IPS-18a (cell line): Measurements from ENCODE around the gene ARV1.
"Not testable (repeated sequence)": the region's sequence is repeated elsewhere in the genome, so short reads cannot be mapped to it uniquely, and the experiment has no call there.

ENCODE experiments used
- H3K27ac ChIP-seq: one replicate; pipeline ENCODE4 v1.5.1; 2013; ENCODE audit warnings: low read length
- H3K27me3 ChIP-seq: one replicate; pipeline ENCODE4 v1.6.1; 2013; ENCODE audit warnings: mild to moderate bottlenecking, low read length; ENCODE audit not compliant: control insufficient read depth, insufficient read depth
- H3K36me3 ChIP-seq: one replicate; pipeline ENCODE4 v1.6.1; 2013; ENCODE audit warnings: low read depth, low read length; ENCODE audit not compliant: control insufficient read depth
- H3K4me1 ChIP-seq: one replicate; pipeline ENCODE4 v1.6.1; 2013; ENCODE audit warnings: low read depth, low read length; ENCODE audit not compliant: control insufficient read depth
- H3K4me3 ChIP-seq: one replicate; pipeline ENCODE4 v1.5.1; 2013; ENCODE audit warnings: low read length
- H3K9ac ChIP-seq: one replicate; pipeline ENCODE4 v1.6.1; 2013; ENCODE audit warnings: mild to moderate bottlenecking, low read length, moderate library complexity
- H3K9me3 ChIP-seq: one replicate; pipeline ENCODE4 v1.6.1; 2013; ENCODE audit warnings: low read depth, low read length; ENCODE audit not compliant: control insufficient read depth

ARV1 gene

DNA sequence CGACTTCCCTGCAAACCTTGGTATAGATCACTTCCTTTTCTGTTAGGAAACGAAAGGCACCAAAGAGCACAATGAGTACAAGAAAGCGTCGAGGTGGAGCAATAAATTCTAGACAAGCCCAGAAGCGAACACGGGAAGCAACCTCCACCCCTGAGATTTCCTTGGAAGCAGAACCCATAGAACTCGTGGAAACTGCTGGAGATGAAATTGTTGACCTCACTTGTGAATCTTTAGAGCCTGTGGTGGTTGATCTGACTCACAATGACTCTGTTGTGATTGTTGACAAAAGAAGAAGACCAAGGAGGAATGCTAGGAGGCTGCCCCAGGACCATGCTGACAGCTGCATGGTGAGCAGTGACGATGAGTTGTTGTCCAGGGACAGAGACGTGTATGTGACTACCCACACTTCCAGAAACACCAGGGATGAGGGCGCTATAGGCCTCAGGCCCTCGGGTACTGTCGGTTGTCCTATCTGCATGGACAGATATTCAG, 42.7 kb downstream of the ARV1 start:
- H3K9ac ChIP-seq: no peak overlapping the region
- H3K36me3 ChIP-seq: no peaks in the 10 kb centered on the region
- no peaks in the 10 kb centered on the region for H3K9me3 ChIP-seq
- peaks cover 8% of the 10 kb centered on the region for H3K4me1 ChIP-seq
- peaks cover 5% of the 10 kb centered on the region for H3K27me3 ChIP-seq
- no peak overlapping the region for H3K4me3 ChIP-seq
- H3K27ac ChIP-seq: no peak overlapping the region

DNA sequence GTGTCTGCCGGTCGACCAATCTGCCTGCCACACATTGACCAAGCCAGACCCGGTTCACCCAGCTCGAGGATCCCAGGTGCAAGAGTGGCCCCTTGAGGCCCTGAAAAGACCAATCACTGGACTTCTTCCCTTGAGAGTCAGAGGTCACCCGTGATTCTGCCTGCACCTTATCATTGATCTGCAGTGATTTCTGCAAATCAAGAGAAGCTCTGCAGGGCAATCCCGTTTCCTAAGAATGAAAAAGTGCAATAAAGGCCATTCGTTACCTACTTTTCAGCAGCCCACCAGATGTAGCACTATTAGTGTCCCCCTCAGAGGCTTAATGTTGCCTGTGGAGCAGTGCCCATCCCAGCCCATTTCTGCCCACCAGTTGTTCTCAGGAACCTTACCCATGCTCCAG, 43.6 kb downstream of the ARV1 start:
- H3K9ac ChIP-seq, H3K36me3 ChIP-seq, H3K4me3 ChIP-seq, H3K27me3 ChIP-seq, H3K9me3 ChIP-seq, H3K4me1 ChIP-seq, H3K27ac ChIP-seq: not testable (repeated sequence)

DNA sequence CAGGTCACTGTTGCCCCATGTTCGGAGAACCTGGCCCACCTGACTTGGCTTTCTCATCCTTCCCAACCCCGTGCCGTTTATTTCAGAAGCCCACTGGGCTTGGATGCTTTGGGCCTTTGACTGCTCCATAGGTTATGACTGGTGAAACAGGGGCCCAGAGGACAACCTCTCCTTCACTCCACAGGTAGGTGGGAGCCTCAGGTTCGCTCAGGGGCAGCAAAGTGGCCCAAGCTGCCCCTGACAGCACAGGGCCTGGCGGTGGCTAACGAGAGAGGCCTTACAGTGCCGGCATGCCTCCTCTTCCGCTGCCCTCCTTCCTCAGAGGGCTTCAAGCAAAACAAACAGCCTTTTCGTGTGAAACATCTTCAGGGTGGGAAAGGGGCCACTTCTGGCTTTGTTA, 44.3 kb downstream of the ARV1 start:
- no peak overlapping the region for H3K9ac ChIP-seq
- H3K27ac ChIP-seq: no peak overlapping the region
- H3K4me1 ChIP-seq: peaks cover 9% of the 10 kb centered on the region
- H3K9me3 ChIP-seq: no peaks in the 10 kb centered on the region
- peaks cover 5% of the 10 kb centered on the region for H3K27me3 ChIP-seq
- no peaks in the 10 kb centered on the region for H3K36me3 ChIP-seq
- H3K4me3 ChIP-seq: no peak overlapping the region

DNA sequence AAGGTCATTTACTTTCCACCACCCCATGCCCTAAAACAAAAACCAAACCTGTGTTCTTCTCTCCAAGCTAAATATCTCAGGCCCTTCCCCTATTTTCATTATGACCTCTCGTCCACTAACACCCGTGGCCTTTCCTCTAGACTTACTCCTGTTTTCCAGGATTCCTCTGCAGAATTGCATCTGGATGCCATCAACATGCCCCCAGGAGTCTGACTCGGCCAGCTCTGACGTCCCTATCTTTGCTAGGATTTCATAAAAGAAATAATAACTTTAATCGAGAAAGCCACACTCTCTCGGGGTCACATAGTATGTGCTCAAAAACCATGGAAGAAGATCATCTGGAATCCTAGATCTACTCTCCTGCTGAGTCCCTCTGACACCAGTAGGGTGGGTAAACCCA, 47.7 kb downstream of the ARV1 start:
- Histone ChIP-seq H3K36me3 (no peaks in the 10 kb centered on the region), H3K9me3 (no peaks in the 10 kb centered on the region), H3K27me3 (no peaks in the 10 kb centered on the region), H3K27ac (no peak overlapping the region), H3K4me1 (peaks cover 9% of the 10 kb centered on the region), H3K4me3 (no peak overlapping the region), H3K9ac (no peak overlapping the region)

DNA sequence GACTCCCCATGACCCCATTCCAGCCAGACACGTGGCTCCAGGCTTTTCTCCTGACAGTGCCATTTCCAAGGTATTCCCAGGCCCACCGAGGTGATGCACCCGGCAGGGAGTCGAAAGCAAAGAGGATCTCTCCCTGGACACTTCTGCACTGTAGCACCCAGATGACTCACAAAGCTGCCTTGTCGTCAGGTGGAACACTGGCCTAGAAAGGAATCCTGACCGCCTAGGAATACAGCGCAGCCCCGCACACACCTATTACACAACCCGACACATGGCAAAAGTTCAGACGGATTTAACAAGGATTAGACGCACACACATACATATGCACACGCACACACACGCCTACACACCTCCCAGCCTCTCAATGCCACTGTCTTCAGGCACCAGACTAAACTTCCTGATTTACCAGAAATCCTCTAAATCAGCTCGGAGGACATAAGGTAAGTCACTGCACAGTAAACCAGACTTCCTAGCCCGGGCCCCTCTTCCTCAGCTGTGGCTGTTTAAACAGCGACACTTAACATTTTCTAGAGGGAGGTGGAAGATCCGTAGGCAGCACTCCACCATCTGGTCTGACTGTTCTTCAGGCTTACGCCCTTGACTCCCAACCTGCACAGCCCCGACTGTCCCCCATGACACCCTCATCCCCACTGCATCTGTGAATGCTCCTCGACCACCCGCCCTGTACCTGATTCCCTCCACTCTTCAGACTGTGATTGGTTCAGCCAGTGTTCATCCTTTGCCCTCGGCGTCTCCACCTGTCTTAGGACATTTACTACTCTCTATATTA, 48.4 kb downstream of the ARV1 start:
- Histone ChIP-seq H3K9me3 (no peaks in the 10 kb centered on the region), H3K4me3 (no peak overlapping the region), H3K4me1 (peaks cover 9% of the 10 kb centered on the region), H3K27me3 (no peaks in the 10 kb centered on the region), H3K9ac (no peak overlapping the region), H3K36me3 (no peaks in the 10 kb centered on the region), H3K27ac (no peak overlapping the region)

DNA sequence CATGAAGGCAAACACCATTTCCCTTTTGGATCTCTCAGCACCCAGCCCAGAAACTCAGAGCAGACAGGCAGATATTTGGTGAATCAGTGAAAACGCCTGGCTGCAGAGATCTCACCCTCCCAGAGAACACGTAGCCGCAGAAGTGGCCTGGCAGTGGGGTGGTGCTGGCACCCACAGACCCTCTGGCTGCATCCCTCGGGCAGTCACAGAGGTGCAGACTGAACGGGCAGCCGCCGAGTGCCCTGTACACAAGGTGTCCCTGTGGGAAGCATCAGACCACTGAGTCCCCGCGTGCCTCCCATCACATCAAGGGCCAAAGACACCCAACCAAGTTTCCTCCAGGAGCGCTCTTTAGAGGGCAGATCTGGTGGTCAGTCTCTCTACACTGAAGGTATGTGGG, 49.1 kb downstream of the ARV1 start:
- no peaks in the 10 kb centered on the region for H3K9me3 ChIP-seq
- H3K36me3 ChIP-seq: no peaks in the 10 kb centered on the region
- no peaks in the 10 kb centered on the region for H3K27me3 ChIP-seq
- no peak overlapping the region for H3K27ac ChIP-seq
- H3K4me3 ChIP-seq: no peak overlapping the region
- no peak overlapping the region for H3K9ac ChIP-seq
- H3K4me1 ChIP-seq: peaks cover 9% of the 10 kb centered on the region

DNA sequence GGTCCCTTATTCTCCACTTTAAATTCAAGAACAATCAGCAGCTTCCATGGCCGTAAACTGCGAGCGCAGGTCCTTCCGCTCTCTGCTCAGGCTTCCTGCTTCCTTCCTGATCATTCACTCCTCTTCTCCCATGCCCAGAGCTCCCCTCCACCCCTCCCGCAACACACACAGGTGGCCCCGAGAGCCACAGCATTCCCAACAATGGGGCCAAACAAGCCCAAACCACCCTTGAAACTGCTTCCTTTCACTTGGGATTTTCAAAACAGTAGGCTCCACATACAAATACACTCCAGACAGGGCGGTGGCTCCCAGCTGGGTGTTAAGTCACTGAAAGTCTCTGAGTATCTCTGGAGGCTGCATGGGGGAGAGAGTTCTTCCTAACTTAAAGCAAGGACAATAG, 49.8 kb downstream of the ARV1 start:
- no peak overlapping the region for H3K27ac ChIP-seq
- H3K9me3 ChIP-seq: no peaks in the 10 kb centered on the region
- H3K4me1 ChIP-seq: peaks cover 9% of the 10 kb centered on the region
- H3K27me3 ChIP-seq: no peaks in the 10 kb centered on the region
- no peak overlapping the region for H3K4me3 ChIP-seq
- no peak overlapping the region for H3K9ac ChIP-seq
- no peaks in the 10 kb centered on the region for H3K36me3 ChIP-seq

DNA sequence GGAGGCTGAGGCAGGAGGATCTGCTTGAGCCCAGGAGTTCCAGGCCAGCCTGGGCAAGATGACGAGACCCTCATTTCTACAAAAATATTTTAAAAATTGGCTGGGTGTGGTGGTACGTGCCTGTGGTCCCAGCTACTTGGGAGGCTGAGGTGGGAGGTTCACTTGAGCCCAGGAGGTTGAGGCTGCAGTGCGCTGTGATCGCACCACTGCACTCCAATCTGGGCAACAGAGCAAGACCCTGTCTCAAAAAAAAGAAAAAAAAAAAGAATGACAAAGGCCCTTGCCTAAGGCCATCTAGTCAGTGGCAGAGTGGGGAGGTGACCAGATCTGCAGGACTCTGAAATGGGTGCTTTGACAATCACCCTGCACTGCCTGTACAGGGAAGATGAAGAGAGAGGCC, 50.4 kb downstream of the ARV1 start:
- not testable (repeated sequence) for H3K27me3 ChIP-seq

DNA sequence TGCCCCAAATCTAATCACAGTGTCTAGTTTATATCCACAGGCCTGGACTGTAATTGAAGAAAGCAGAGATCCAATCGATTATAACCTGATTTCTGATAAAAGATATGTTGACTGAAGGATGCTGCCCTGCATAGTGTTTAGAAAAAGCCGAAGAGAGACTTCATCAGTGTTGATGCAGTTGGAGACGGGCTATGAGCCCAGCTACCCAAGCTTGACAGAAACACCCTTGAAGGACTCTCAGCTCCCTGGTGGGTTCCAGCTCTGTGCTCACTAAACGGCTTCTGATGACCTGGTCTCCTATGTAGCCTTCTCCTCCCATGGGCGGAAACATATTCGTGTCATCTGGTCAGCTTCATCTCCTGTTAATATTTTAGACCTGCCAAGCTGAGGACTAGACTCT, 50.9 kb downstream of the ARV1 start:
- Histone ChIP-seq H3K36me3 (no peaks in the 10 kb centered on the region), H3K4me3 (no peak overlapping the region)

More for the DNA sequence above, 50.4 kb downstream of the ARV1 start:
- H3K27ac ChIP-seq, H3K4me1 ChIP-seq, H3K9me3 ChIP-seq, H3K9ac ChIP-seq, H3K36me3 ChIP-seq, H3K4me3 ChIP-seq: not testable (repeated sequence)

DNA sequence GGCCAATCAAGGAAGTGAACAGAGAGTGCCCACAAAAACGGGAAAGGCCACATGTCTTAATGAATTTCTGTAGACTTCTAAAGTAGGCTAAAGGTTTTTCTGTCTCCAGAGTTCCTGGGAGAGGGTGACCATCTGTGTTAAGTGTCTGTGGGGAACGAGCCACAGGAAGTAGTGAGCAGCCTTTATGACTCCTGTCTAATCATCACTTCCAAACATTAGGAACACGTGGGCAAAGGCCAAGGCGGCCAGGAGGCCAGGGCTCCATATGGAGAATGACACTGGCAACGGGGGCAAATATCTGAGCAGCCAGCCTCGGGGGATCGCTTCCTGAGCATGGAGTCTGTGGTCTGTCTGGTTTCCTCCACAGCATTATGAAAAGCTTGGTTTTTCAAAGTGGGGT, 54.1 kb downstream of the ARV1 start:
- peaks cover 9% of the 10 kb centered on the region for H3K4me1 ChIP-seq
- no peak overlapping the region for H3K4me3 ChIP-seq
- no peaks in the 10 kb centered on the region for H3K9me3 ChIP-seq
- H3K27me3 ChIP-seq: peaks cover 32% of the 10 kb centered on the region
- no peak overlapping the region for H3K9ac ChIP-seq
- H3K36me3 ChIP-seq: no peaks in the 10 kb centered on the region
- no peak overlapping the region for H3K27ac ChIP-seq

More for the DNA sequence above, 50.9 kb downstream of the ARV1 start:
- no peak overlapping the region for H3K9ac ChIP-seq
- peaks cover 9% of the 10 kb centered on the region for H3K4me1 ChIP-seq
- H3K9me3 ChIP-seq: no peaks in the 10 kb centered on the region
- H3K27me3 ChIP-seq: peaks cover under 1% of the 10 kb centered on the region
- no peak overlapping the region for H3K27ac ChIP-seq

DNA sequence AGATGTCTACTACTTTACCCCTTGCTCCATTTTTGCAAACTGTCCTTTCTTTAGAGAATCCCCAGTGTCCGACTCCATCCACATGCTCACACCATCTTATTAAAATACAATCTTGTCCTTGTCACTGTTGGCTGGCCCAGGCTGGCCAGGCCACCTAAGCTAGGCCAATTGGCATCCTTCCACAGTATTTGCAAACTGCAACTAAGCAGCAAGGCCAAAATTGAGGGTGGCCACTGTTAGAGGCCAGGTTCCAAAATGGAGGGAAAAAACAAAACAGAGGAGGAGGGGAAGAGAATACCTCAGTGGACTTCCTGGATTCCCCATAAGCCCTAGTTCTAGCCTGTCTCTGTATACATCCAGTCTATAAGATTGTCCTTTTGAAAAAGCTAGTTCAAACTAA, 56.9 kb downstream of the ARV1 start:
- Histone ChIP-seq H3K27me3 (peaks cover 57% of the 10 kb centered on the region), H3K36me3 (no peaks in the 10 kb centered on the region), H3K9ac (no peak overlapping the region), H3K4me3 (no peak overlapping the region), H3K9me3 (no peaks in the 10 kb centered on the region), H3K27ac (no peak overlapping the region), H3K4me1 (no peaks in the 10 kb centered on the region)

DNA sequence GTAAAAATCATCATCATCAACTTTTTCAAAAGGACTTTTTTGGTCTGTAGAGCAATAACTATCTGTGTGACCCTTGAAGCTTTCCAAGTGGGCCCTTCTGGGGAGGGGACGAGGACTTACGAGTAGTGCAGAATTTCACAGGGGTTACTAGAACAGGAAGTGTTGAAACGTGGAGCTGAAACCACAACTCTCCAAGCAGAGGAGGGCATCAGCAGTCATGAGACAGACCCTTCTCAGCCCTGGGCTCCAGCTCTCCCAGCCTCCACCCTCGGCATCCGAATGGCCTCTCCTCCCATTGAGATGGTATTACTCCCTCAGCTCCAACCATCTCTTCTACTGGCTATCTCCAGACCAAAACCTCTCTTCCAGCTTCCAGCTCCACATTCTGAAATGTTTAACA, 57.5 kb downstream of the ARV1 start:
- peaks cover 63% of the 10 kb centered on the region for H3K27me3 ChIP-seq
- H3K4me3 ChIP-seq: no peak overlapping the region
- H3K27ac ChIP-seq: no peak overlapping the region
- no peak overlapping the region for H3K9ac ChIP-seq
- H3K4me1 ChIP-seq: no peaks in the 10 kb centered on the region
- no peaks in the 10 kb centered on the region for H3K36me3 ChIP-seq
- no peaks in the 10 kb centered on the region for H3K9me3 ChIP-seq
